ENCODE results near the gene BRD3OS.
"Not testable (repeated sequence)": the region's sequence is repeated elsewhere in the genome, so short reads cannot be mapped to it uniquely, and the experiment has no call there.

BRD3OS gene

GRCh38 chr9:134061688-134062371, 36.5 kb downstream of the BRD3OS start:
- DNase-seq (ENCODE audit: low read depth in 2 of 2, low spot score in 1 of 2) = no peak

DNA sequence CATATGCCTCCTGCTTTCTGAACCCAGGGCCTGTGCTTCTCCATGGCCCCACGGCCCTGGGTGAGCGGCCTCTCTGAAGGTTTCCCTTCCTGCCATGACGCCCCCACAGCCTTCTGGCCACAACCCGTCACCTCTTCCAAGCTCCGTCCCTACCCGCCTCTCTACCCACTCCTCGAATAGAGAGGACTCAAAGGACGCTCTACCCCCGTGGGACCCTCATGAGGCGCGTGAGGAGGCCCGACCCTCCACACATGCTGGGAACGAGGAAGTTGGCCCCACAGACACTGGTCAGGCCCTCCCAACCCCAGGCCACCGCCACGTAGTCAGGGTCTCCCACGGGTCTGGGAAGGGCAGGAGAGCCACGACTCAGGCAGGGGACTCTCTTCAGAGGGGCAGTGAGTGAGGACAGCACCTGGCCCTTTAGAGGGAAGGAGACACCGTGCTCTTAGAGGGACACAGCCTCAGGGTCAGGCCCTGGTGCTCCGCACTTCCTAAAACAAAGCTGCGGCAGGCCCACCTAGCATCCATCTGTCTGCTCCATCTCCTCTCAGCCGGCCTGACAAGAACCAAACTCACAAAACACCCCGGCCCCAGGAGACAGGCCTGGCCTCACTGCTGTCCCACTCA, 37.3 kb downstream of the BRD3OS start:
- no peak for DNase-seq (ENCODE audit: low read depth in 2 of 2, low spot score in 1 of 2)

- DNase-seq (ENCODE audit: low read depth in 2 of 2, low spot score in 1 of 2) = no peak
These were observed 37.8 kb downstream of the BRD3OS start for GRCh38 chr9:134063088-134063570.

- no peak for DNase-seq (ENCODE audit: low read depth in 2 of 2, low spot score in 1 of 2)
These were observed 38.5 kb downstream of the BRD3OS start for GRCh38 chr9:134063571-134064450.

GRCh38 chr9:134064711-134065110, 39.4 kb downstream of the BRD3OS start:
- DNase-seq (ENCODE audit: low read depth in 2 of 2, low spot score in 1 of 2) = no peak

GRCh38 chr9:134065612-134066419, 40.5 kb downstream of the BRD3OS start:
- peak in 1 of 2 donors; percentile 21 for DNase-seq (ENCODE audit: low read depth in 2 of 2, low spot score in 1 of 2)

DNA sequence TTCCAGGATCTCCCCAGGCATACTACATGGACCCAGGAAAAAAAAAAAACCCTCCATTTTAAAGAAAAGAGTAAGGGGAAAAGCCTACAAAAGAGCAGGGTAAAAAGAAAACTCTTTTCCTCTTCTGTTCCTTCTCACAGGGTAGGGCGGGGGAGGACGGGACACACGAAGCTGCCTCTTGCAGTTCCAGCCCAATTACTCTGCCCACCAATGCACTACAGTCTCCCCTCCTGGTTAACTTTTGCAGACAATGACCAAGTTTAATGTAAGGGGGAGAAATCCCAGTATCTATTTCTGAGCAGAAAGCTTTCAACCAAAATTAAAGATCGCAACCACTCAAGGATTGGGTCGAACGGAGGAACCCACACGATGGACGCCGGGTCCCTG, 41.2 kb downstream of the BRD3OS start:
- no peak for DNase-seq (ENCODE audit: low read depth in 2 of 2, low spot score in 1 of 2)

DNA sequence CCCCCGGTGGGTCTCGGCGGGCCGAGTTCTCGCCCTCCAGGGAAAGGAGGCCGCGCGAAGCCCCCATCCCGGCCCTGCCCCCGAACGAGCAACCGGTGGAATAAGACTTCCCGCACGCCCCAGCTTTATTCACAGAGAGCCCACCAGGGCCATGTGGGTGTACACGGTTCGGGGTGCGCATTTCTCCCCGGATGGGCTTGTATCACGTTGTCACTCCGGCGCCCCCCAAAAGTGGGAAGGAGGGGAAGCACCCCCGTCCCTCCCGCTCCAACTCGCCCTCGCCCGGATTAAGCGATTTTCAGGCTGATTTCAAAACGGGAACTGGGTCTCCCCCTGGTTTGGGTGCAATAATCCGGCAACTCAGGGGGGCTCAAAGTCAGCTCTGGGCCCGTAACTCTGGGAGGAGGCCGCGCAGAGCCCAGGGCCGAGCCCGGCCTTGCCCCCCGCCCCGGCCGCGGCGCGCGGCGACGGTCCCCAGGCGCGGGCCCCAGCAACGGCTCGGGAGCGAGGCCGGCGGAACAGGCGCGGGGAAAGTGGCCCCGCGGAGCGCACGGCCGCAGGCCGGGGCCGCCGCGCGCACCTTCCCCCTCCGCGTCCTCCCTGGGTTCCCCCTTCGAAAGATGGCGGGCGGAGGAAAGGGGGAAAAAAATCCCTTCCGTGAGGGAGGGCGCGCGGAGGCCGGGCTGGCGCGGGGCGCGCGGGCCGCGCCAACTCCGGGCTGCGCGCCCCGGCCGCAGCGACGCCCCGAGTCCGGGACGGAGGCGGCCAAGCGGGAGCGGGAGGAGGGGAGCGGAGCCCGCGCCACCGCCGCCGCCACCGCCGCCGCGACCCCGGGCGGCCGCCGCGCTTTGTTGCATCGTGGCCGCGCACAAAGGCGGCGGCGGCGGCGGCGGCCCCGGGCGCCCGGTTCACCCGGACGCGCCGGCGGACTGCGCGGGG, 41.9 kb downstream of the BRD3OS start:
- DNase-seq (ENCODE audit: low read depth in 2 of 2, low spot score in 1 of 2) = no peak

DNA sequence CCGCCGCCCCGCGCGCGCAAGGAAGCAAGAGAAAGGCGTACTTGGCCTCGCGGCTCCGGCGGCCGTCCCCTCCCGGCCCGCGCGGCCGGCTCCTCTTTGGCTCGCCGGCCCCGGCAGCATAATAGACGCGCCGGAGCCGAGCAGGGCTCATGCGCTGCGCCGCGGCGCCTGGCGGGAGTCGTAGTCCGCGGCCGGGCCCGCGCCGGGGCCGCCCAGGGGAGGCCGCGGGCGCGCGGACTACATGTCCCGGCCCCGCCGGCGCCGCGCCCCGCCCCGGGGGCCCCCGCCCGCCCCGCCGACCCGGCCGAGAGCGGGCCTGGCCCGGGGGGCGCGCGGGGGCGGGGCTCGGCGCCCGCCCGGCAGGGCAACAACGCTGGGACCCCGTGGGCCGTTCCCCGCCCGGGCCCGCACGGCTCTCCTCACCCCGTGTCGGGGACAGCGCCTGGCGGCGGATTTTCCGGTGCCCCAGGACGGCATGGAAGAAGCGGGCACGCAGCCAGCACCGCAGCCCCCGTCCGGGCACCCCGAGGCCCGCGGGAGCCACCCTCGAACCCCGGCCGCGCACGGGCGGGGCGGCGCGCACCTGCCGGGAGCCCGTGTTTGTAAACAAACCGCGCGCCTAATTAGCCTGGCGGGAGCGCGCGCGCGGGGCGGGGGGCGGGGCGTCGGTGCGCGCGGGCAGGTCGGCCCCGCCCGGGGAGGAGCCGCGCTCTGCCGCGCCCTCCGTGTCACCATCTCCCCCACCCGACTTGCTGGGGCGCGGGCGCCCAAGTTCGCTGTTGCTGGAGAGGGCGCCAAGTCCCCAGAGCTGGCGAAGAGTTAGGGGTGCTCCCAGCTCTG, 42.8 kb downstream of the BRD3OS start, which contains the start of gene BRD3:
TSS of gene BRD3 (minus strand) at position 123 of the 840 bp plus-strand sequence. CDS start 14,549 bp downstream, outside the sequence.
- DNase-seq (ENCODE audit: low read depth in 2 of 2, low spot score in 1 of 2) = peak; percentile 46 to 62

- DNase-seq (ENCODE audit: low read depth in 2 of 2, low spot score in 1 of 2) = no peak
These were observed 43.6 kb downstream of the BRD3OS start for GRCh38 chr9:134068744-134069479.

DNA sequence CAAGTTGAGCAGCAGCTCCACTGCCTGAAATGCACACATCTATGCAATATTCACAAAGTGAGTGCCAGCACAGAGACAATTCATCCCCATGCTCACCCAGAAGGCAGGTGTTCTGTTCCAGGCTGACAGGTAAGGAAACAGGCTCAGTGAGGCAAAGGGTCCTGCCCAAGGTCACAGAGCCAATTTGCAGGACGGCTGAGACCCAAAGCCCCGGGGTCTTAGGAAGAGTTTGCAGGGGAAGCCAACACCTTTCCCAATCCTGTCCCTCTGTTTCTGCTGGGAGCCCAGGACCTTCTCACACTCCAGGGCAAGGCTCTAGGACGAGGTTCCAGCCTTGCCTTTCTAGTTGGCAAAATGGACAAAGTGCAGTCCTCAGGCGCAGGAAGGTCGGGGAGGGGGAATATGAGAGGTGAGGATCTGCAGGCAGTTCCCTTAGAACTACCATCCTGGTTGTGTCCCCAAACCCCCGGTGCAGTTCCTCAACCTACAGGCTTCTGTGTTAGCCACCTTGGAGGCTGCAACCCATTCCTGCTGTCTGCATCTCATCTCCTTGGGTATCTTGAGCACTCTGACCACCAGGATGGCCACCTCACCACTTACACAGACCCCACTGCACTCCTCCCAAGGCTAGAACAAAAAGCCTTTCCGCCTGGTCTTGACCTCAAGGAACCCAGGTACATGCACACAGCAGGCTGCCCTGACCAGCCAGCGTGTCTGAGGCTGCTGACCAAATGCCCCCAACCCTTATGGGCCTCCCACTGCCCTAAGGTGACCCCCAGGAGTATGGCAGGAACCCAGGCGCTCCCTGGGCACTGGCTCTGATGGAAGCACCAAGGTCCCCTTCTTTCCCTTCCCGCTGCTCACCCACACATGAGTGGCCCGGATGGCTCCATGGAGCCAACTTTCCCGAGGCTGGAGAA, 44.5 kb downstream of the BRD3OS start:
- DNase-seq (ENCODE audit: low read depth in 2 of 2, low spot score in 1 of 2) = no peak

DNA sequence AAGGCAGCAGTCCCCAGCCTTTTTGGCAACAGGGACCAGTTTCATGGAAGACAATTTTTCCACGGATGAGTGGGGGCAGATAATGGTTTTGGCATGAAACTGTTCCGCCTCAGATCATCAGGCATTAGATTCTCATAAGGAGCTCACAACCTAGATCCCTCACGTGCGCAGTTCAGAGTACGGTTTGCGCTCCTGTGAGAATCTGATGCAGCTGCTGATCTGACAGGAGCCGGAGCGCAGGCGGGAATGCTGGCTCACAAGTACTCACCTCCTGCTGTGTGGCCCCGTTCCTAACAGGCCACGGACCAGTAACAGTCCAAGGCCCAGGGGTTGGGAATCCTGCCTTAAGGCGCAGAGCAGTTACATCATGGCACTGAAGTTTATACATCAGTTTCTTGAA, 45.9 kb downstream of the BRD3OS start:
- no peak for DNase-seq (ENCODE audit: low read depth in 2 of 2, low spot score in 1 of 2)

- not testable (repeated sequence) for DNase-seq (ENCODE audit: low read depth in 2 of 2, low spot score in 1 of 2)
These were observed 47.4 kb downstream of the BRD3OS start for GRCh38 chr9:134072683-134073082.

DNA sequence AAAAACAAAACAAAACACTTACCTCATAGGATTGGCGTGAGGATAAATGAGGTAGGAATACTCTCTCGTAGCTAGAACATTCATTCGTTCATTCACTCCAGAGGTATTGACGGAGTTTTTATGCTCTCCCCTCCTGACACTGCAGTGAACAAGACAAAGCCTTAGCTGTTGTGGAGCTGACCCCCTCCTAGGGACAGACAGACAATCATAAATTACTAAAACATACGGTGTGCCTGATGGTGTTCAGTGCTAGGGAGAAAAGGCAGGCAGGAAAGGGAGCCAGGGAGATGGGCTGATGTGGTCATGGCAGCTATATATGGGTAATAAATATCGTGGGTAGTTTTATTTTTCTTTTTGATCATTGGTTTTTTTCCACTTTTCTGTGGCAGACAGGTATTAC, 48.2 kb downstream of the BRD3OS start:
- no peak for DNase-seq (ENCODE audit: low read depth in 2 of 2, low spot score in 1 of 2)

- not testable (repeated sequence) for DNase-seq (ENCODE audit: low read depth in 2 of 2, low spot score in 1 of 2)
These were observed 50.4 kb downstream of the BRD3OS start for GRCh38 chr9:134075689-134076088.

GRCh38 chr9:134076644-134077043, 51.4 kb downstream of the BRD3OS start:
- DNase-seq (ENCODE audit: low read depth in 2 of 2, low spot score in 1 of 2) = no peak

Measured in stimulated activated CD8-positive, alpha-beta memory T cell treated with anti-CD3 and anti-CD28 coated beads, Interleukin-4, amount 100 ng/mL, for 4 hours (primary cell).